Measurements from ENCODE around the gene KPNB1. TPM values are rescaled to one million over a fixed set of nuclear protein-coding genes. Genes with fewer than 3 reads are reported as not detected.
A peak's percentile ranks its signal among the peaks of the same experiment; 100 is the strongest.

KPNB1 gene
- total RNA-seq, 1 experiment from 2014 or later: 437 TPM

GRCh38 chr17:47638903-47639302 is 10.8 kb upstream of the KPNB1 start:
- Histone ChIP-seq H3K4me3 (ENCODE audit: low read length) (no peak overlapping the region), H3K4me2 (ENCODE audit: low read length) (no peak overlapping the region), H3K36me3 (ENCODE audit: low read depth, low read length) (no peaks in the 10 kb centered on the region), H3K9me2 (replicated peaks; ENCODE audit: low read length) (no peaks in the 10 kb centered on the region), H3K4me1 (ENCODE audit: insufficient read depth, low read length) (no peaks in the 10 kb centered on the region), H3K9ac (ENCODE audit: low read length) (no peak overlapping the region), H3K79me2 (ENCODE audit: low read length) (no peaks in the 10 kb centered on the region), H2AFZ (ENCODE audit: low read length) (no peak overlapping the region), H3F3A (ENCODE audit: low read length, unreplicated experiment) (no peaks in the 10 kb centered on the region), H4K20me1 (ENCODE audit: low read length) (no peaks in the 10 kb centered on the region), H3K9me3 (ENCODE audit: low read length) (no peaks in the 10 kb centered on the region), H3K27me3 (ENCODE audit: low read length) (no peaks in the 10 kb centered on the region), H3K27ac (ENCODE audit: low read length) (no peak overlapping the region)
- POLR2A ChIA-PET (ENCODE audit: unreplicated experiment): no interaction called here
- BruUV-seq (replicated peaks): no TSS peak
- DNase-seq (no peak), ATAC-seq (no peak)
- CTCF ChIA-PET: interaction anchor here (0.7 kb wide), 1 partner anchor 250 kb away, joined by 3 read pairs; no protein-coding TSS in a partner anchor
- TF ChIP-seq EZH2 (IDR thresholded peaks at IDR 0.05; ENCODE audit: low read length, unreplicated experiment): no peak
- TF ChIP-seq EZH2phosphoT487 (IDR thresholded peaks at IDR 0.05; ENCODE audit: borderline replicate concordance, low read length): no peak
- TF ChIP-seq CTCF (conservative IDR thresholded peaks at IDR 0.05; ENCODE audit: low read depth, low read length): no peak
- intact Hi-C loops (cut with micrococcal nuclease): no loop called here

DNA sequence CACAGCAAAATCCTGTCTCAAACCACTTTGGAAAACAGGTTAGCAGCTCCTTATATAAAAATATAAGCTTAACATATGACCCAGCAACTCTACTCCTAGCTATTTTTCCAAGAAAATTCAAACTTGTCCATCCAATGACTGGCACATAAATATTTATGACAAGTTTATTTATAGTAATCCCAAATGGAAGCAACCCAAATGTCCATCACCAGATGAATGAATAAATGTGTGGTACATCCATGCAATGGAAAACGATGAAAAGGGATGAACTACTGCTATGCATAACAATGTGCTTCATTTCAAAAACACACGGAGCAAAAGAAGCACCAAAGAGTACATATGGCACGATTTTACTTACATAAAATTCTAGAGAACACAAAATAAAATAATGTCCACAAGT is 9.6 kb upstream of the KPNB1 start:
- Histone ChIP-seq H3K9me3 (ENCODE audit: low read length) (no peaks in the 10 kb centered on the region), H3K9me2 (replicated peaks; ENCODE audit: low read length) (no peaks in the 10 kb centered on the region), H3K9ac (ENCODE audit: low read length) (no peak overlapping the region), H3K4me3 (ENCODE audit: low read length) (no peak overlapping the region), H4K20me1 (ENCODE audit: low read length) (no peaks in the 10 kb centered on the region), H3F3A (ENCODE audit: low read length, unreplicated experiment) (no peaks in the 10 kb centered on the region), H3K79me2 (ENCODE audit: low read length) (no peaks in the 10 kb centered on the region), H3K27me3 (ENCODE audit: low read length) (no peaks in the 10 kb centered on the region), H2AFZ (ENCODE audit: low read length) (no peak overlapping the region), H3K27ac (ENCODE audit: low read length) (no peak overlapping the region), H3K36me3 (ENCODE audit: low read depth, low read length) (no peaks in the 10 kb centered on the region), H3K4me2 (ENCODE audit: low read length) (no peak overlapping the region), H3K4me1 (ENCODE audit: insufficient read depth, low read length) (no peaks in the 10 kb centered on the region)
- DNase-seq (no peak), ATAC-seq (no peak)
- TF ChIP-seq EZH2phosphoT487 (IDR thresholded peaks at IDR 0.05; ENCODE audit: borderline replicate concordance, low read length) (no peak), EZH2 (IDR thresholded peaks at IDR 0.05; ENCODE audit: low read length, unreplicated experiment) (no peak), CTCF (conservative IDR thresholded peaks at IDR 0.05; ENCODE audit: low read depth, low read length) (no peak)
- ChIA-PET POLR2A (ENCODE audit: unreplicated experiment) (no interaction called here), CTCF (no interaction called here)
- BruUV-seq (replicated peaks): no TSS peak
- intact Hi-C loops (cut with micrococcal nuclease): loop anchor here (10.0 kb wide), 1 partner anchor 305 kb away; no protein-coding TSS in a partner anchor

DNA sequence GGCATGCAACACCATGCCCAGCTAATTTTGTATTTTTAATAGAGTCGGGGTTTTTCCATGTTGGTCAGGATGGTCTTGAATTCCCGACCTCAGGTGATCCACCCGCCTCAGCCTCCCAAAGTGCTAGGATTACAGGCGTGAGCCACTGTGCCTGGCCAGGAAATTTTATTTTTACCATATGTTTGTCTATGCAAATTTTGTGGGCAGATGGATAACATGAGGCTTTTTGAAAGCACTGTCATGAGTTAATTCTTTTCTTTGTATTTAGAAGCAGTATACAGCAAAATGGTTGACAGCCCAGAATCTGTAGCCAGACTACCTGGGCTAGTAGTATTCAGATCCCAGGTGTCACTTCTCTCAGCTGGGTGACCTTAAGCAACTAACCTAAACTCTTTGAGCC is 8.5 kb upstream of the KPNB1 start:
- Histone ChIP-seq H3K4me2 (ENCODE audit: low read length) (no peak overlapping the region), H4K20me1 (ENCODE audit: low read length) (no peaks in the 10 kb centered on the region), H3F3A (ENCODE audit: low read length, unreplicated experiment) (no peaks in the 10 kb centered on the region), H3K27me3 (ENCODE audit: low read length) (no peaks in the 10 kb centered on the region), H3K9ac (ENCODE audit: low read length) (no peak overlapping the region), H3K36me3 (ENCODE audit: low read depth, low read length) (no peaks in the 10 kb centered on the region), H3K79me2 (ENCODE audit: low read length) (no peaks in the 10 kb centered on the region), H3K4me3 (ENCODE audit: low read length) (no peak overlapping the region), H3K9me3 (ENCODE audit: low read length) (no peaks in the 10 kb centered on the region), H3K27ac (ENCODE audit: low read length) (no peak overlapping the region), H3K4me1 (ENCODE audit: insufficient read depth, low read length) (no peaks in the 10 kb centered on the region), H2AFZ (ENCODE audit: low read length) (no peak overlapping the region), H3K9me2 (replicated peaks; ENCODE audit: low read length) (no peaks in the 10 kb centered on the region)
- DNase-seq (no peak), ATAC-seq (peak; percentile 57; the same call in 1 of the 2 replicates)
- intact Hi-C loops (cut with micrococcal nuclease): loop anchor here (1.0 to 10.0 kb wide), 2 partner anchors 306 to 522 kb away; no protein-coding TSS in a partner anchor
- ChIA-PET CTCF (no interaction called here), POLR2A (ENCODE audit: unreplicated experiment) (no interaction called here)
- no TSS peak for BruUV-seq (replicated peaks)
- no peak for TF ChIP-seq CTCF (conservative IDR thresholded peaks at IDR 0.05; ENCODE audit: low read depth, low read length)
- no peak for TF ChIP-seq EZH2 (IDR thresholded peaks at IDR 0.05; ENCODE audit: low read length, unreplicated experiment)
- no peak for TF ChIP-seq EZH2phosphoT487 (IDR thresholded peaks at IDR 0.05; ENCODE audit: borderline replicate concordance, low read length)

All from PC-3 (cell line).